ENCODE results near the gene RGS14. TPM values are rescaled to one million over a fixed set of nuclear protein-coding genes. Genes with fewer than 3 reads are reported as not detected.

RGS14 gene
- total and polyA plus RNA-seq, 4 donors = 7.5 to 14.4 (median 10.4) TPM

- no peak for DNase-seq (ENCODE audit: low read depth in 4 of 6, low spot score in 6 of 6)
- no peak overlapping the region for H3K27ac ChIP-seq (ENCODE audit: low read depth, low read length)
- H3K36me3 ChIP-seq (ENCODE audit: control insufficient read depth, insufficient read depth, low read length) = no peaks in the 10 kb centered on the region
- H3K27me3 ChIP-seq (ENCODE audit: control insufficient read depth, insufficient read depth, low read length) = peaks cover 6% of the 10 kb centered on the region
- H3K4me3 ChIP-seq (ENCODE audit: low read depth, low read length) = no peak overlapping the region
- 92% methylated on average over 10 of the region's 14 CpGs for WGBS (ENCODE audit: insufficient coverage)
- peaks cover 26% of the 10 kb centered on the region for H3K4me1 ChIP-seq (ENCODE audit: control insufficient read depth, insufficient read depth, low read length)
- no peaks in the 10 kb centered on the region for H3K9me3 ChIP-seq (ENCODE audit: control insufficient read depth, insufficient read depth, low read length)
Measured at GRCh38 chr5:177387405-177387804, 29.7 kb downstream of the RGS14 start.

GRCh38 chr5:177388521-177389052 lies 30.9 kb downstream of the RGS14 start:
- H3K27ac ChIP-seq (ENCODE audit: low read depth, low read length) = no peak overlapping the region
- peaks cover 19% of the 10 kb centered on the region for H3K4me1 ChIP-seq (ENCODE audit: control insufficient read depth, insufficient read depth, low read length)
- H3K9me3 ChIP-seq (ENCODE audit: control insufficient read depth, insufficient read depth, low read length) = no peaks in the 10 kb centered on the region
- no peak for DNase-seq (ENCODE audit: low read depth in 4 of 6, low spot score in 6 of 6)
- no peak overlapping the region for H3K4me3 ChIP-seq (ENCODE audit: low read depth, low read length)
- H3K27me3 ChIP-seq (ENCODE audit: control insufficient read depth, insufficient read depth, low read length) = peaks cover 6% of the 10 kb centered on the region
- WGBS (ENCODE audit: insufficient coverage) = 90% methylated on average over 8 of the region's 10 CpGs
- H3K36me3 ChIP-seq (ENCODE audit: control insufficient read depth, insufficient read depth, low read length) = no peaks in the 10 kb centered on the region

- no peak overlapping the region for H3K4me3 ChIP-seq (ENCODE audit: low read depth, low read length)
- no peak overlapping the region for H3K27ac ChIP-seq (ENCODE audit: low read depth, low read length)
- no peaks in the 10 kb centered on the region for H3K9me3 ChIP-seq (ENCODE audit: control insufficient read depth, insufficient read depth, low read length)
- H3K36me3 ChIP-seq (ENCODE audit: control insufficient read depth, insufficient read depth, low read length) = no peaks in the 10 kb centered on the region
- H3K27me3 ChIP-seq (ENCODE audit: control insufficient read depth, insufficient read depth, low read length) = peaks cover 6% of the 10 kb centered on the region
- peaks cover 19% of the 10 kb centered on the region for H3K4me1 ChIP-seq (ENCODE audit: control insufficient read depth, insufficient read depth, low read length)
- DNase-seq (ENCODE audit: low read depth in 4 of 6, low spot score in 6 of 6) = no peak
- WGBS (ENCODE audit: insufficient coverage) = 65% methylated on average over 20 of the region's 21 CpGs
Measured at GRCh38 chr5:177389241-177390169, 31.8 kb downstream of the RGS14 start.

- peak in 3 of 6 donors; percentile 79 to 97 (median 95) for DNase-seq (ENCODE audit: low read depth in 4 of 6, low spot score in 6 of 6)
- Histone ChIP-seq H3K27ac (ENCODE audit: low read depth, low read length) (no peak overlapping the region), H3K4me3 (ENCODE audit: low read depth, low read length) (no peak overlapping the region), H3K27me3 (ENCODE audit: control insufficient read depth, insufficient read depth, low read length) (peaks cover 6% of the 10 kb centered on the region), H3K9me3 (ENCODE audit: control insufficient read depth, insufficient read depth, low read length) (no peaks in the 10 kb centered on the region), H3K4me1 (ENCODE audit: control insufficient read depth, insufficient read depth, low read length) (peaks cover 19% of the 10 kb centered on the region), H3K36me3 (ENCODE audit: control insufficient read depth, insufficient read depth, low read length) (no peaks in the 10 kb centered on the region)
- 42% methylated on average over 8 of the region's 13 CpGs for WGBS (ENCODE audit: insufficient coverage)
Measured at GRCh38 chr5:177390363-177391300, 32.9 kb downstream of the RGS14 start.

GRCh38 chr5:177392765-177393164 lies 35.0 kb downstream of the RGS14 start:
- Histone ChIP-seq H3K4me1 (ENCODE audit: control insufficient read depth, insufficient read depth, low read length) (peaks cover 19% of the 10 kb centered on the region), H3K36me3 (ENCODE audit: control insufficient read depth, insufficient read depth, low read length) (no peaks in the 10 kb centered on the region), H3K27ac (ENCODE audit: low read depth, low read length) (no peak overlapping the region), H3K4me3 (ENCODE audit: low read depth, low read length) (no peak overlapping the region), H3K27me3 (ENCODE audit: control insufficient read depth, insufficient read depth, low read length) (peaks cover 14% of the 10 kb centered on the region), H3K9me3 (ENCODE audit: control insufficient read depth, insufficient read depth, low read length) (no peaks in the 10 kb centered on the region)
- WGBS (ENCODE audit: insufficient coverage) = 57% methylated on average over 4 of the region's 5 CpGs
- DNase-seq (ENCODE audit: low read depth in 4 of 6, low spot score in 6 of 6) = no peak

- H3K36me3 ChIP-seq (ENCODE audit: control insufficient read depth, insufficient read depth, low read length) = no peaks in the 10 kb centered on the region
- peaks cover 19% of the 10 kb centered on the region for H3K4me1 ChIP-seq (ENCODE audit: control insufficient read depth, insufficient read depth, low read length)
- no peaks in the 10 kb centered on the region for H3K9me3 ChIP-seq (ENCODE audit: control insufficient read depth, insufficient read depth, low read length)
- WGBS (ENCODE audit: insufficient coverage) = 47% methylated on average over 1 of the region's 1 CpG
- peaks cover 19% of the 10 kb centered on the region for H3K27me3 ChIP-seq (ENCODE audit: control insufficient read depth, insufficient read depth, low read length)
- H3K27ac ChIP-seq (ENCODE audit: low read depth, low read length) = no peak overlapping the region
- no peak for DNase-seq (ENCODE audit: low read depth in 4 of 6, low spot score in 6 of 6)
- H3K4me3 ChIP-seq (ENCODE audit: low read depth, low read length) = no peak overlapping the region
Measured at GRCh38 chr5:177393206-177393765, 35.6 kb downstream of the RGS14 start.

- WGBS (ENCODE audit: insufficient coverage) = 82% methylated on average over 5 of the region's 5 CpGs
- Histone ChIP-seq H3K27ac (ENCODE audit: low read depth, low read length) (no peak overlapping the region), H3K36me3 (ENCODE audit: control insufficient read depth, insufficient read depth, low read length) (no peaks in the 10 kb centered on the region), H3K27me3 (ENCODE audit: control insufficient read depth, insufficient read depth, low read length) (peaks cover 23% of the 10 kb centered on the region), H3K4me3 (ENCODE audit: low read depth, low read length) (no peak overlapping the region), H3K4me1 (ENCODE audit: control insufficient read depth, insufficient read depth, low read length) (peaks cover 19% of the 10 kb centered on the region), H3K9me3 (ENCODE audit: control insufficient read depth, insufficient read depth, low read length) (no peaks in the 10 kb centered on the region)
- no peak for DNase-seq (ENCODE audit: low read depth in 4 of 6, low spot score in 6 of 6)
Measured at GRCh38 chr5:177393990-177394389, 36.3 kb downstream of the RGS14 start.

GRCh38 chr5:177396078-177396477 lies 38.4 kb downstream of the RGS14 start:
- Histone ChIP-seq H3K4me1 (ENCODE audit: control insufficient read depth, insufficient read depth, low read length) (peaks cover 18% of the 10 kb centered on the region), H3K27ac (ENCODE audit: low read depth, low read length) (no peak overlapping the region), H3K4me3 (ENCODE audit: low read depth, low read length) (no peak overlapping the region), H3K9me3 (ENCODE audit: control insufficient read depth, insufficient read depth, low read length) (no peaks in the 10 kb centered on the region), H3K27me3 (ENCODE audit: control insufficient read depth, insufficient read depth, low read length) (peaks cover 38% of the 10 kb centered on the region), H3K36me3 (ENCODE audit: control insufficient read depth, insufficient read depth, low read length) (no peaks in the 10 kb centered on the region)
- no peak for DNase-seq (ENCODE audit: low read depth in 4 of 6, low spot score in 6 of 6)
- WGBS (ENCODE audit: insufficient coverage) = 33% methylated on average over 5 of the region's 8 CpGs

- Histone ChIP-seq H3K27me3 (ENCODE audit: control insufficient read depth, insufficient read depth, low read length) (peaks cover 45% of the 10 kb centered on the region), H3K4me3 (ENCODE audit: low read depth, low read length) (no peak overlapping the region), H3K36me3 (ENCODE audit: control insufficient read depth, insufficient read depth, low read length) (no peaks in the 10 kb centered on the region), H3K9me3 (ENCODE audit: control insufficient read depth, insufficient read depth, low read length) (no peaks in the 10 kb centered on the region), H3K4me1 (ENCODE audit: control insufficient read depth, insufficient read depth, low read length) (peaks cover 15% of the 10 kb centered on the region), H3K27ac (ENCODE audit: low read depth, low read length) (no peak overlapping the region)
- 86% methylated on average over 9 of the region's 10 CpGs for WGBS (ENCODE audit: insufficient coverage)
- no peak for DNase-seq (ENCODE audit: low read depth in 4 of 6, low spot score in 6 of 6)
Measured at GRCh38 chr5:177396807-177397206, 39.1 kb downstream of the RGS14 start.

All from spinal cord (tissue), 10 donors.